GM21576 (cell line): ENCODE measurements around the gene MAPRE2.

Experiments
- ATAC-seq: cut with Tn5 transposase; IDR thresholded peaks from one replicate; pipeline ENCODE4 v1.9.1; 2021; ENCODE audit warnings: mild to moderate bottlenecking, moderate library complexity; ENCODE audit not compliant: unreplicated experiment

Gene MAPRE2

GRCh38 chr18:35174093-35174731 is 133.0 kb downstream of the MAPRE2 start:
- peak; percentile 95 for ATAC-seq

GRCh38 chr18:35174745-35175144 is 133.5 kb downstream of the MAPRE2 start:
- ATAC-seq = no peak

- ATAC-seq = no peak
Measured at GRCh38 chr18:35176925-35177324, 135.7 kb downstream of the MAPRE2 start.

- no peak for ATAC-seq
Measured at GRCh38 chr18:35178260-35178659, 137.0 kb downstream of the MAPRE2 start.

GRCh38 chr18:35179906-35180305 is 138.7 kb downstream of the MAPRE2 start:
- ATAC-seq = no peak

- ATAC-seq = no peak
Measured at GRCh38 chr18:35180455-35180854, 139.2 kb downstream of the MAPRE2 start.

GRCh38 chr18:35182151-35182550 is 140.9 kb downstream of the MAPRE2 start:
- ATAC-seq = no peak

GRCh38 chr18:35183886-35184285 is 142.7 kb downstream of the MAPRE2 start:
- ATAC-seq = no peak

- no peak for ATAC-seq
Measured at GRCh38 chr18:35185771-35186170, 144.6 kb downstream of the MAPRE2 start.

- ATAC-seq = no peak
Measured at GRCh38 chr18:35186291-35187034, 145.2 kb downstream of the MAPRE2 start.

- ATAC-seq = no peak
Measured at GRCh38 chr18:35189510-35189909, 148.3 kb downstream of the MAPRE2 start.

- ATAC-seq = no peak
Measured at GRCh38 chr18:35190948-35191697, 149.9 kb downstream of the MAPRE2 start.

- ATAC-seq = no peak
Measured at GRCh38 chr18:35191698-35192025, 150.4 kb downstream of the MAPRE2 start.

- ATAC-seq = no peak
Measured at GRCh38 chr18:35192415-35192814, 151.2 kb downstream of the MAPRE2 start.
